ENCODE results near the gene SYPL2.

DNA sequence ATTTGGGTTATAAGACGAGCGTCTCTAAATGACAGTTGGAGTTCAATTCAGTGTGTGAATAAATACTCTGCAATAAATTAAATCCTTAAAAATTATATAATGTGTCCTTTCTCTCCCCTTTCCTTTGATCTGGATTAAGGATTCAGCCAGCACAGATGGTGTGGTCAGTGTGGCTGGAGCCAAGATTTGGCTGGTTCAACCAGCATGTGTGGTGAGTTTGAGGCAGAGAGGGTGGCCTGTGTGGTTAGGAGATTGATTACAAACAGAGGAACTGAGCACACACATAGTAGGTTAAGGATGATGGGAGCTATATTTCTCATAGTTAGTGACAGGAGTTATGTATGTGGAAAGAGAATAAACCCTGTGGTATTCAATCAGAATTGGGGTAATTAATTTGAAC lies 57.4 kb downstream of the SYPL2 start:
- TF ChIP-seq, protein P1, sequence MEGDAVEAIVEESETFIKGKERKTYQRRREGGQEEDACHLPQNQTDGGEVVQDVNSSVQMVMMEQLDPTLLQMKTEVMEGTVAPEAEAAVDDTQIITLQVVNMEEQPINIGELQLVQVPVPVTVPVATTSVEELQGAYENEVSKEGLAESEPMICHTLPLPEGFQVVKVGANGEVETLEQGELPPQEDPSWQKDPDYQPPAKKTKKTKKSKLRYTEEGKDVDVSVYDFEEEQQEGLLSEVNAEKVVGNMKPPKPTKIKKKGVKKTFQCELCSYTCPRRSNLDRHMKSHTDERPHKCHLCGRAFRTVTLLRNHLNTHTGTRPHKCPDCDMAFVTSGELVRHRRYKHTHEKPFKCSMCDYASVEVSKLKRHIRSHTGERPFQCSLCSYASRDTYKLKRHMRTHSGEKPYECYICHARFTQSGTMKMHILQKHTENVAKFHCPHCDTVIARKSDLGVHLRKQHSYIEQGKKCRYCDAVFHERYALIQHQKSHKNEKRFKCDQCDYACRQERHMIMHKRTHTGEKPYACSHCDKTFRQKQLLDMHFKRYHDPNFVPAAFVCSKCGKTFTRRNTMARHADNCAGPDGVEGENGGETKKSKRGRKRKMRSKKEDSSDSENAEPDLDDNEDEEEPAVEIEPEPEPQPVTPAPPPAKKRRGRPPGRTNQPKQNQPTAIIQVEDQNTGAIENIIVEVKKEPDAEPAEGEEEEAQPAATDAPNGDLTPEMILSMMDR (IDR thresholded peaks at IDR 0.05) = no peak
- TF ChIP-seq POLR2A (IDR thresholded peaks at IDR 0.05) (no peak), EP300 (IDR thresholded peaks at IDR 0.05) (no peak), POLR2AphosphoS5 (IDR thresholded peaks at IDR 0.05) (no peak)

Measured in gastroesophageal sphincter (tissue), 3 donors.